NCI-H146 treated with DMSO at 0.1 percent for 48 hours (cell line): Measurements from ENCODE around the gene C2CD4A.

Experiments used
- DNase-seq: peaks from one replicate; lab custom pipeline; 2025; ENCODE audit not compliant: unreplicated experiment; lab: John Stamatoyannopoulos, UW

Gene C2CD4A

DNA sequence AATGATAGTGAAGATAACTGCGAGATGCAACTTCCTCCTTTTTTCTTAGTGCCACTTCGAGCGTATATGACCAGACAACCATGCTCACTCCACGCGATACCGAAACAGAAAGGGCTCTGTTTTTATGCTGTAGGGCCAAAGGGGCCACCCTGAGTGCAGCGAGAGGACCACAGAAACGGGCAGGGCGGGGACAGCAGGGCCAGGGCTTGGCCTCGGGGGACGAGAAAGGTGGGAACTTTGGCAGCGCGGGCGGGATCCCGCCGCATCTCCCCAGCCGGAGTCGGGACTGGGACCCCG is 7.0 kb upstream of the C2CD4A start:
- peak; percentile 10 for DNase-seq

DNA sequence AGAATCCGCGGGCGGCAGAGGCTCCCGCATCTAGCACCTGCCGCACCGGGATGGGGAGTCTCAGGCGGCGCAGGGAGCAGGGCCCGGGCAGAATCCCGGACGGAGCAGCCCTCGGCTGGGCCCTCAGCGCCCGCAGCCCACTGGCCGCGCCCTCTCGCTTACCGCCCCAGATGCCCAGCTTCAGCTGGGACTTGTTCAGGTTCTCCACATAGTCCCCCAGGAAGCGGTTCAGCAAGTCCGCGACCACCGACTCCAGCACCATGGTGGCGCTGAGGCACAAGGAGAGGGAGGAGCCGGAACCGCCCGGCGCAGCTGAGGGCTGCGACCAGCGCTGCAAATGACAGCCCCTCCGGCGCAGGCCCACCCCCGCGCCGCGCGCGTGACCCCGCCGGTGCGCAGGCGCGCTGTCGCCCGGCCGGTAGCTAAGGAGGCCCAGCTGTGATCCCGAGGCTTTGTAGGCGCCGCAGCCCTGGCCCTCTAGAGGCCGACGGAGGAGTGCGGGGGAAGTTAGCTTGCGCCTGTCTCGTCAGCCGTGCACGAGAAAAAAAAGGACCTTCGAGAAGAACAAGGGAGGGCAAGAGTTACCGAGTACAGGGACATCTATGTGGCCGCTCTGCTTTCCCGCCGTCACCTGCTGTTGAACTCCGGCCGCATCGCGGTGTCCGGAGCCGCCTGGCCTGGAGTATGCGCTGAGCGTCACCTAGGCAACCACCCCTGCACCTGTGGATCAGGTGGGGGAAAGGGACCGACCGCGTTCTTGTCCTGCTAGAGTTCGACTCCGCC is 6.5 kb upstream of the C2CD4A start, which contains the start of gene VPS13C:
Gene VPS13C, minus strand, starts transcription at position 335 of the 783 bp plus-strand sequence. Its CDS starts 73 bp downstream, at position 262.
- DNase-seq: peak; percentile 81

DNA sequence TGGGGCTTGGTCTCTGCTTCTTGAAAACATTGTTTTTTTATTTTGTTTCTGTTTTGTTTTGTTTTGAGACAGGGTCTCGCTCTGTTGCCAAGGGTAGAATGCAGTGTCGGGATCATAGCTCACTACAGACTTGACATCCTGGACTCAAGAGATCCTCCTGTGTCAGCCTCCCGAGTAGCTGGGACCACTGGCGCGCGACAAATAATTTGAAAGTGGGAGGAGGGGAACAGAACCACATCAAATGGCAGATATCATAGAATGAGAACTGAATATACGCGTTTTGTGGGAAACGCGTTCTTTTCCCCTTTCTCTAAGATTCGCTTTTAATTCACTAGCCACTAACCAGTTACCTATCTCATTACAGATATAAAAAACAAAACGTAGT is 5.9 kb upstream of the C2CD4A start:
- no peak for DNase-seq

DNA sequence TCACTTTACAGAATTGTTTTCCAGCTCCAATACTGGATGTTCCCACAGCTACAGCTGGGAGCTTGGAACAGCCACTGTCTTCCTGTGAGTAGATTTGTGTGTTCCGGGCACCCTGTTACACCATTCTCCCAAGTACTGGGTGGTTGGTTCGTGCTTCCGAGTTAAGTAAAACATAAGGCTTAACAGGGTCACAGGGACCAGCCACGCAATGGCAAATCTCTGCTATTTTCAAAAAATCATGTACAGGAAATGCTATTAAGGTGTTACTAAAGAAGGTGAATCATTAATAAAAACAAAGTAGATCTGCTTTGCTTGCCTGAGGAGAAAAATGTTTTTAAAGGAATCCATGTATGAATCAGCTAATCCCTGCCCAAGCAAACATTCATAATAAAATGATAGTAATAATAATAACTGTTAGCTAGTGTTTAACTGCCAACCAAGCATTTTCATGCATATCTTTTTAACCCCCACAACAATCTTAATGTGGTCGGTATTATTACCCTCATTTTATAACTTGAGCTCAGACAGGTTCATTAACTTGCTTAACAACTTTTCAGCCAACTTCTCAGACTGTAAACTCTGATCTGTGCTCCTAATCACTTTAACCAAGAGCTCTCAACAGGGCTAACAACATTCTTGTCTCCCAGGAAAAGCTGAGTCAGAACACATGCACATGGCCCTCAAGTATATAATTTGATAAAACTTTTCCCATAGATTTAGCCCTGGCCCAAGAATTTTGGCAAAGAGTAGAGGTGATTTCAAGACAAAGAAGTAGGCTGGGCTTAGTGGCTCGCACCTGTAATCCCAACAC is 2.7 kb upstream of the C2CD4A start:
- no peak for DNase-seq

DNA sequence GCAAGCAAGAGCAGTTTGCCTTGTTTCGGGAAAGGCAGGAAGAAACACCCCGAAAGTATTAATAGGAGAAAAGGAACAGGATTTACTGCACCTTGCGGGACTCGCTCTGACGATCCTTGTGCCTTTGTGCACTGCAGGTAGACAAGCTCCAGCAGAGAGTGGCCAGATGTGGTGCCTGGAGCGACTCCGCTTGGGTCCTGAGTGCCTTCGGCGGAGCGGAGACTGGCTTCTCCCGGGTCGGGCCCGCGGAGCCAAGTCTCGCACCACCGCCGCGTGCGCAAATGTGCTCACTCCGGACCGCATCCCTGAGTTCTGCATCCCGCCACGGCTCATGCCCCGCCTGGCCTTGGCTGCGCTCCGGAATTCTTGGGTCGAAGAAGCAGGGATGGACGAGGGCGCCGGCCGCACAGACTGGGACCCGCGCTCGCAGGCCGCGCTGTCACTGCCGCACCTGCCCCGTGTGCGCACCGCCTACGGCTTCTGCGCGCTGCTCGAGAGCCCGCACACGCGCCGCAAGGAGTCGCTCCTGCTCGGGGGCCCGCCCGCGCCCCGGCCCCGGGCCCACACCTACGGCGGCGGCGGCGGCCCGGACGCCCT is 769 bp downstream of the C2CD4A start:
- DNase-seq: no peak

DNA sequence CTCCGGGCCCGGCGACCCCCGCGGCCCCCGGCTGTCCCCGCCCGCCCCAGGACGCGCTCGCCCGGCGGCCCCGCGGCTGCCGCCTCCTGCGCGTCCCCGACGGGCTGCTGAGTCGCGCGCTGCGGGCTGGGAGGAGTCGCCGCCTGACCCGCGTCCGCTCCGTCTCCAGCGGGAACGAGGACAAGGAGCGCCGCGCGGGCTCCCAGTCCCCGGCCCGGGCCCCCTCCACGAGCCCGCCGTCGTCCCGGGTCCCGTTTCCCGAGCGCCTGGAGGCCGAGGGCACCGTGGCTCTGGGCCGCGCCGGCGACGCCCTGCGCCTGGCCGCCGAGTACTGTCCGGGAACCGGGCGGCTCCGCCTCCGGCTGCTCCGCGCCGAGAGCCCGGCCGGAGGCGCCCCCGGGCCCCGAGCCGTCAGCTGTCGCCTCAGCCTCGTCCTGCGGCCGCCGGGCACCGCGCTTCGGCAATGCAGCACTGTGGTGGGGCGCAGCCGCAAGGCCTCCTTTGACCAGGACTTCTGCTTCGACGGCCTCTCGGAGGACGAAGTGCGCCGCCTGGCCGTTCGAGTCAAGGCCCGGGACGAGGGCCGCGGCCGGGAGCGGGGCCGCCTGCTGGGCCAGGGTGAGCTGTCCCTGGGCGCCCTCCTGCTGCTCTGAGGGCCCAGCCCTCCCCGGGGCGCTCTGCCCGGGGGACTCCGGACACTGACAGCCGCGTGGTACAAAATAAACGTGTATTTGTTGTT is 1.5 kb downstream of the C2CD4A start:
- no peak for DNase-seq

DNA sequence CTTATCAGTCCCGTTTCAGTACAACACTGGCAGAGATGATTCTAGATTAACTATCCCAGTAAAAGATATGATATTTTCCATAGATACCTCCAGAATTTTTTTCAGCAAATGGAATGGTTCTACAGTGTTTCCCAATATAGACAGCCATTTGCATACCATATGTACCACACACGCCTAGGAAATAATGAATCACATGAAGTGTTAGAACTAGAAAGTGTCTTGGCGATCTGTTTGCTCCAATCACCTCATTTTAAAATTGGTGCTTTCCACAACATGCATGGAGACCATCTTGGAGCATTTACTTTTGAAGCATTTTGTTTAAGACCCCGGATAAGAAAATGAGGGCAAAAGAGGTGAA is 2.0 kb downstream of the C2CD4A start:
- DNase-seq: no peak

DNA sequence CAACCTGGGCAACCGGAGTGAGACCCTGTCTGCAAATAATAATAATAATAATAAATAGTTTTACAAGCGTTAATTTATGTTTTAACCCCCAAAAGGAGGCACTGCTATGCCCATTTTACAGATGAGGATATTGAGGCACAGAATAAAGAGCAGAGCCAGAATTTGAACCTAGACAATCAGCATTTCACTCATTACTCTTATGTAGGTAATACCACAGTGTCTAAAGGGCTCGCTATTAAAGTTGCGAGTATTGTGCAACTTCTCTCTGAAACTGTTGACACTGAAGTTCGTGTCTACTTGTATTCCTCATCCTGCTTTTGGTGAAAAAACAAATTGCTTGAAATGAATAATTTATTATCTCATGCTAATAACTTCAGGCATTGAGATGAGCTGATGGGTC is 2.8 kb downstream of the C2CD4A start:
- DNase-seq: no peak

DNA sequence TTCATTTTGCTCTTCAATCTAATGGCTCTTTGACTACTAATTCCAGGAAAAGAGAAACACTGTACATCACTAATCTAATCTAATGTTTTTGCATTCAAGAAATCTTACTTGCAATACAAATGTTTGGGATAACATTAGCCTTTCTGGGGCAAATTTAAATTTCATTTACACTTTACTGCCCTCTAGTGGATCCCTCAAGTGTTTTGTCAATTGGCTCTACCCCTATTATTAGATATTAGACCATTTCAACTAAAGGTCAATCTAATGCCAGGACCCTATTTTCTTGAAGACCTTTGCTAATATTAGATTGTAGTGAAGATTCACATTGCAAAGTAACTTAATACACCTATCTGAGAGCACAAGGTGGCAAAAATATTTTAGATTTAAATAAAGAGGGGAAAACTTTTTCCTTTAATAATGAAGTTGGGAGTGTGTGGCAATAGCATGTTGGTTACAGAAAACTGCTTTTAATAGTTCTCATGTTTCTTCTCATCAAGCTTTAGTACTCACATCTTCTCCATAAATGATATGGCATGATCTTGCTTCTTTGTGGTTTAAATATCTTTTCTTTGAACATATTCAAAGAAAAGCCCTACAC is 5.0 kb downstream of the C2CD4A start:
- DNase-seq: peak; percentile 19

DNA sequence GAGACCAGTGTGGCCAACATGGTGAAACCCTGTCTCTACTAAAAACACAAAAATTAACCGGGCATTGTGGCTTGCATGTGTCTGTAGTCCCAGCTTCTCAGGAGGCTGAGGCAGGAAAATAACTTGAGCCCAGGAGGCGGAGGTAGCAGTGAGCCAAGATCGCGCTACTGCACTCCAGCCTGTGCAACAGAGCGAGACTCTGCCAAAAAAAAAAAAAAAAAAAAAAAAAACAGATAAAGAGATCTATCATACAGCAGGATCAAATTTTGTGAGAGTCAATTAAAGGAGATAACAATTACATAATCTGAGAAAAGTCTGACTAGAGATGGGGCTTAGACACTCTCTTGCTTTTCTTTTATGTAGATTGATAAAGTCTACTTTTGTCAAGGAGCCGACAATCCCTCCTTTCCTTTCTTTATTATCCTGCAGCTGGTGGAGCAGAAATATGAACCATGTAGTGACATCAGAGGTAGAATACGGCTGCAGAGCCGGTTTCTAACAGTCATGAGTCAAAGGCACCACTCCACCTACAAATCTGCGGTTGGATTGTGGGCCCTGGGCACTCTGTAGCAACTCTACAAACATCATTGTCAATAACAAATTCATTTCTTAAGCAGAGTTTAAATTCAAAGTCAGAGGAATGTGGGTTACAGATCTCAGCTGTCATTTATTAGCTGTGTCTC is 9.0 kb downstream of the C2CD4A start:
- DNase-seq: peak; percentile 36

DNA sequence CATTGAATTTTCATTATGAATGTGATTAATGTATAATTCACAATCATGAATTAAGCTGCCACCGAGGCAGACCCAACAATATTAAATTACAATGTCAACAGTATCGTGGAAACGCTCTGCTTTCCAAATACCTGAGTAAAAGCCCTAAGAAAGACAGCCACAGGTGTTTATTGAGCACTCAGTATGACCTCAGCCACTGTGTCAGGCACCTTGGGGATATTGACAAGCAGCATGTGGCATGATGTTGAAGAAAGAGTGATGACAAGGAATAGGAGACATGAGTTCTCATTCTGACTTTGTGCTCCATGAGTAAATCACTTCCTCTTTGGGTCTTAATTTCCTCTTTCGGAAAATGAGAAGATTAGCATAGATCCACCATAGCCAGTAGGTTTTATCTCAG is 12.8 kb downstream of the C2CD4A start:
- no peak for DNase-seq

DNA sequence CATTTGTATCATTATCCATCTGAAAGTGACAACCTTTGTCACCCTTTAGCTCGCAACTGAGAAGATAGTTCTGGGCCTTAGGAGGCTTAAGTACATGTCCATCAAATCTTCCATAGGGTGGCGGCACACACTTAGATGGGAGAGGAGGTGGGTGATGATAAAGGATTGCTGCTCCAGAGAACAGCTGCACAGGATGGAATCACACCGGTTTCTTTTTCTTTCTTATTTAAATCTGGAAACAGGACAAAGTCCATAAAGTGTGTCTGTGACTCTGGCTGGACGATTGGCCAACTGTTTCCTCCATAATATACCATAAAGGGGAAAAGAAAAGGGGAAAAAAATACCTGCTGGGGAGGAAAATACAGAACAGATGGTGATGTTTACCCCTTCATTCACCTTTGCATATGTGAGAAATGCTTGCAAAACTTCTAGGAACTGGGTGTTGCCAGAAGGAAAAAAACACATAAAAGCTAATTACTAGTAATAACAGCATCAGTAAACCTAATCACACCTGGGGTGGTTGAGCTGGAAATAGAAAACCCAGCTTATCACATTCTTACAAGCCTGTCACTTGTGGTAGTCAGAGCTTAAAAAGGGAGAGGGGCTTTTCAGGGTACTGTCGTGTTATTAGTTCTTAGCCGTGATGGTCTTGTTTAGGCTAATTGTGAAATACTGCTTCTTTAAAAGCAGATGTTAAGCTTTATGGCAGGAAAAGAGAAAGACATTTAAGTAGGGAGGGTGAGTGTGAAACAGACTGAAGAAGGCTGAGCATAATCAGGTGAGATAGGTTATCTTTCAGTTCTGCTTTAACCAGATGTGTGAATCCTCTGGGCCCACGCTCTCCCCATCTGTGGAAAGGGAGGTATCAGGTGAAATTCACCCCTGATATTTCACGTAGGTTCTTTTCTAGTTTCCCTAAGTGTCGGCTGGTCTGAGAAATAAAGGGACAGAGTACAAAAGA is 16.7 kb downstream of the C2CD4A start:
- DNase-seq: peak; percentile 38

DNA sequence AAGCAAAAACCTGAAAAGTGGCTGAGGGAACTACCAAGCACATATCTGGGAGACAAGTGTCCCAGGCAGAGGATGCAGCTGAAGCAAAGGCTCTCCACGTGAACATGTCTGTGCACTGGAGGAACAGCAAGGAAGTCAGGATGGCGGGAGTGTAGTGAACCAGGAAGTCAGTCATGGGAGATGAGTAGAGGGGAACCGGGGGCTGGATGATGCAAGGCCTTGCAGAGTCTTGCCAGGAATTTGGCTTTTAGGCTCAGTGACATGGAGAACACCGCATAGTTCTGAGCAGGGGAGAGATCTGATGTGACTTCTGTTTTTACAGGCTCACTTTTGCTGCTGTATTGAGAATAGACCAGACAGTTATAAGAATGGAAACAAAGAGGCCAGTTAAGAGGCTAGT is 19.0 kb downstream of the C2CD4A start:
- DNase-seq: no peak

DNA sequence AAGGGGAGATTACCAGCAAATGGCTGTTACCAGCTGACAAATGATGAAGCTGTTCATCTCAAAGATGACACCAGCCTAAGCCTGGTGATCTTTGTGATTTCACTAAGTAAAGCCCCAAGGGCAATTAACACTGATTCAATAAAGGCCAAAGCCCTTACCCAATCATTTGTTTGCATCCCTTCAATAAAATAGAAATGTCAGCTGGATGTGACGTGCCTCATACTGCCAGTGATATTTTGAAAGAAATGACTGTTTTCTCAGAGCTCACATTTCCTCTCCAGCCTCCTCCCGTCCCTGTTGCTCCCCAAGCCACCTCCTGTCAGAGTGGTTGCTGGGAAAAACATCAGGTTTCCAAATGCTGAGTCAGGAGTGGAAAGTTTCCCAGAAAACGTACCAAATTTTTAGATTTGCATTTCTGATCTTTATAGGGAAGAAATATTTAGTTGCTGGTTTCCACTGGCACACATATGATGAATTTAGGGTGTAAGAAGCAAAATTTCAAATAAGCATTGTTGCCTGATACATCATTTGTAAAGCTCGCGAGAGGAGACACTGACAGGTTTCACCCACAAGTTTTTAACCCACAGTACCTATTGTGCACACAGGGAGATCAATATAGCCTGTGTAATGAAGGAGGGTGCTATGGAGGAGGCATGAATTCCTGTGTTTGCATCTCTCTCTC is 21.0 kb downstream of the C2CD4A start:
- DNase-seq: peak; percentile 70

DNA sequence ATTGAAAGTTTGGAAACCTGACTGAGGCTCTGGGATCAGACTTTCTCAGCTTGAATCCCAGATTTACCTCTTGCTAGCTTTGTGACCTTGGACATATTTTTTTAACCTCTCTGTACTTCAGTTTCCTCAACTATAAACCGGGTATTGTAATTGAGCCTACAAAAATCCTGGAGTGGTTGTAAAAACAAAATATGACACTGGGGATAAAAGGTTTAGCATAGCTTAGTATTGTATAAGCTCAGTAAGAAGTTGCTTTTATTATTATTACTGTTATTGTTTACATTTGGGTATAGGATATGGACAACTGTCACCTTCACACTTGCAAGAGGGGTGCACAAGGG is 21.5 kb downstream of the C2CD4A start:
- no peak for DNase-seq

DNA sequence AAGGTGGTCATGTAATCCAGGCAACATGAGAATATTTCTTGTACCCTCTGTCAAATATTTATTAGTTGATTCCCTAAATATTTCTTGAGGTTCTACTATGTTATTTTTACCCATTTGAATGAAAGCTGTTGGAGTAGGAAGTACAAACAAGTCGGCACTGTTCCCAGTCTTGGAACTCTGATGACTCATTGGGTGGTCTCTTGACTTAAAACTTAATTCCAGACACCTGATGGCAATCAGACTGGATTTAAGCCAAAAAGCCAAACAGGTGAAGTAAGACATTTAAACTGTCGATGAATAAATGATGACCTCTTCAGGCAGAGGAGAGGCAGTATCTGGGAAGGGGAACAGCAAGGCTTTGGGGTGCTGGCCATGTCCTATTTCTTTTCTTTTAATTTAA is 22.8 kb downstream of the C2CD4A start:
- no peak for DNase-seq

DNA sequence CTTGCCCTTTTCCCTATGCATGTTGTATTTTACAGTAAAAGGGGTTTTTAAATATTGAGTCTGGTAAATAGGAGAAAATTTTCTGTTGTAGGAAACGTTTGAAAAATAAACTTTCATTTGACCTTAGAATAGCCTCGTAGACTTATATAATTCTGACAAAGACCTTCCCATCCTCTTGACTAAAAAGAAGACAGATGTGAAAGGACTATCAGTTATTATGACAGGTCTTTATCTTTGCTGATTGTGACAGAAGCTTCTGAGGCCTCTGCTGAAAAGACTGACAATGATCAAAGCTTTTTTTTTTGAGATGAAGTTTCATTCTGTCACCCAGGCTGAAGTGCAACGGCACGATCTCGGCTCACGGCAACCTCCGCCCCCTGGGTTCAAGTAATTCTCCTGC is 24.2 kb downstream of the C2CD4A start:
- no peak for DNase-seq

DNA sequence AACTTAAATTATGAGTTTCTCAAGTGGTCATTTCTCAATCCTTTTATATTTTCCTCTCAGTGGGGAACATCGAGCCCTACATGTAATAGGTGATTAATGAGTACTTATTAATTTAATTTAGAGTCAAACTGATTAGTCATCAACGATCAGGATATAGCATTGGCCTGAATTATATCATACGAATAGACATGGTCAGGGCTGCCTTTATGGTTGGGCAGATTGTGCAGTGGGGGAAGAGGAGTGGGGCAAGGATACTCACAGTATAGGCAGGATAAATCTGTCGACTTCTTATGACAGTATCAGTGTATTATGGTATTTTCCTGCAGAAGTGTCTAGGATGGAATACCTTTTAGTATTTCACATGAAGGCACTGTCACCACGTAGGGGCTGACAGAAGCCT is 27.0 kb downstream of the C2CD4A start:
- no peak for DNase-seq

DNA sequence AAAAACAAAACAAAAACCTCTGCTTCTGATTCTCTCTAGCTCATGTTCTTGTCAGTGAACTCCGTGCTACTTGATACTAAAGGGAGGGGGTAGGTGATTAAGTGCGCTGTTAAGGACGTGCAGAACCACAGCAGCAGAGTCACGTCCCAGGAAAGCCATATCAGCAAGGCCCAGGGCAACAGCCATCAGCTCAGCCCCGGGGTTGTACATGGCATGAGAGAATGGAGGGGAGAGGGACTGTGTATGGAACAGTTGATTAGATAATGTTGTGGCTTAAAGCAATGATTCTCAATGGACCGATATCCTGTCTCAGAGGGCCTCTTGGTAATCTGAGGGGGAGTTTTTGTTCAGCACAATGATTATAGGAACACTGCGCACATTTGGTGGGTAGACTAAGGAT is 27.6 kb downstream of the C2CD4A start:
- no peak for DNase-seq
